HCT116 (cell line): ENCODE results near the gene DTNB. TPM values are rescaled to one million over a fixed set of nuclear protein-coding genes. Genes with fewer than 3 reads are reported as not detected.
"Not testable (repeated sequence)": the region's sequence is repeated elsewhere in the genome, so short reads cannot be mapped to it uniquely, and the experiment has no call there.

ENCODE experiments used
- ATAC-seq: fragments of 200-7000 bp; cut with Tn5 transposase; 2 replicates; pipeline ENCODE4 v1.9.1; 2020; ENCODE audit warnings: mild to moderate bottlenecking, moderate library complexity
- BruUV-seq: library from RNA; stranded (reverse); fragments of 400-500 nt; replicated peaks from 2 replicates; lab custom pipeline; 2021; lab: Mats Ljungman, UMichigan
- CTCF ChIA-PET: fragments of 300-600 bp; sonication (Branson Sonifier 250); formaldehyde crosslinking; loops from one replicate; lab custom pipeline; 2021; ENCODE audit warnings: antibody characterized with exemption; lab: Charles Lee
- POLR2A ChIA-PET: fragments of 300-600, 350-600 bp; sonication (Branson Sonifier 250); formaldehyde crosslinking; loops from one replicate; lab custom pipeline; 2021; ENCODE audit warnings: antibody characterized with exemption; lab: Charles Lee
- RAD21 ChIA-PET, 2 experiments: fragments of 300-600 bp; sonication (Branson Sonifier 250); formaldehyde crosslinking; loops; one replicate each; lab custom pipeline; 2023; ENCODE audit warnings: low total read pairs in 2 of 2; ENCODE audit not compliant: uncharacterized antibody in 2 of 2, unreplicated experiment in 2 of 2, low non-redundant PET in 1 of 2; lab: Charles Lee
- DNase-seq: peaks from one replicate; pipeline ENCODE4 v3.0.0-alpha.2; 2010; ENCODE audit warnings: low read depth, low spot score
- H2AFZ ChIP-seq: fragments of 200-600 bp; shearing (Covaris generic), sonication (generic); 2 replicates; pipeline ENCODE4 v1.6.1; 2017; ENCODE audit warnings: low read depth, mixed run types, mixed read lengths, antibody characterized with exemption, low read length; ENCODE audit not compliant: poor library complexity, severe bottlenecking
- H3K27ac ChIP-seq: 2 replicates; pipeline ENCODE4 v1.5.1; 2012; ENCODE audit warnings: low read depth, low read length
- H3K27me3 ChIP-seq: fragments of 200-600 bp; sonication (generic); 2 replicates; pipeline ENCODE4 v1.6.1; 2016; ENCODE audit warnings: mixed run types, low read length, mixed read lengths; ENCODE audit not compliant: insufficient read depth
- H3K36me3 ChIP-seq, 2 experiments: fragments of 200-500 bp in 1 of 2; fragments of 200-600 bp in 1 of 2; sonication (Bioruptor generic) in 1 of 2; sonication (generic) in 1 of 2; 2 replicates each; pipeline versions ENCODE4 v1.5.1 to v1.6.1; 2014 to 2016; ENCODE audit warnings: low read length in 2 of 2, inconsistent platforms in 1 of 2, mixed read lengths in 1 of 2, mixed run types in 1 of 2; ENCODE audit not compliant: insufficient read depth in 2 of 2, control insufficient read depth in 1 of 2
- H3K4me1 ChIP-seq, 2 experiments: fragments of 200-600 bp in 1 of 2; sonication (generic) in 1 of 2; 2 replicates each; pipeline versions ENCODE4 v1.5.1 to v1.6.1; 2012 to 2017; ENCODE audit warnings: low read length in 2 of 2, inconsistent platforms in 1 of 2, mild to moderate bottlenecking in 1 of 2, mixed read lengths in 1 of 2, mixed run types in 1 of 2, moderate library complexity in 1 of 2; ENCODE audit not compliant: insufficient read depth in 2 of 2, control insufficient read depth in 1 of 2
- H3K4me2 ChIP-seq: fragments of 200-600 bp; sonication (generic); 2 replicates; pipeline ENCODE4 v1.6.1; 2017; ENCODE audit warnings: mixed run types, low read length, mixed read lengths
- H3K4me3 ChIP-seq, 2 experiments: fragments of 200-600 bp in 1 of 2; sonication (generic) in 1 of 2; replicated peaks in 1 of 2; 2 replicates each; pipeline ENCODE4 v1.5.1; 2011 to 2016; ENCODE audit warnings: low read length in 2 of 2, control low read depth in 1 of 2, low read depth in 1 of 2, mild to moderate bottlenecking in 1 of 2, mixed read lengths in 1 of 2, mixed run types in 1 of 2
- H3K79me2 ChIP-seq: fragments of 200-600 bp; sonication (generic); 2 replicates; pipeline ENCODE4 v1.6.1; 2017; ENCODE audit warnings: mild to moderate bottlenecking, mixed run types, low read length, moderate library complexity, mixed read lengths; ENCODE audit not compliant: insufficient read depth
- H3K9ac ChIP-seq: fragments of 200-600 bp; sonication (generic); 2 replicates; pipeline ENCODE4 v1.6.1; 2016; ENCODE audit warnings: low read length, mixed read lengths
- H3K9me2 ChIP-seq: fragments of 200-600 bp; sonication (generic), shearing (Covaris generic); 2 replicates; pipeline ENCODE4 v1.6.1; 2017; ENCODE audit warnings: mixed run types, mild to moderate bottlenecking, moderate library complexity; ENCODE audit not compliant: insufficient read depth
- H3K9me3 ChIP-seq, 2 experiments: fragments of 200-500 bp in 1 of 2; fragments of 200-600 bp in 1 of 2; sonication (Bioruptor generic) in 1 of 2; sonication (generic) in 1 of 2; 2 replicates each; pipeline ENCODE4 v1.6.1; 2014 to 2017; ENCODE audit warnings: low read length in 2 of 2, mixed read lengths in 2 of 2, inconsistent platforms in 1 of 2, low read depth in 1 of 2, mild to moderate bottlenecking in 1 of 2, mixed run types in 1 of 2, moderate library complexity in 1 of 2; ENCODE audit not compliant: control insufficient read depth in 1 of 2, insufficient read depth in 1 of 2
- H4K20me1 ChIP-seq: fragments of 200-600 bp; sonication (generic), shearing (Covaris generic); 2 replicates; pipeline ENCODE4 v1.6.1; 2017; ENCODE audit warnings: mixed run types, mild to moderate bottlenecking, moderate library complexity; ENCODE audit not compliant: insufficient read depth
- ATF3 ChIP-seq: IDR thresholded peaks from 2 replicates; pipeline ENCODE4 v1.6.1; 2012
- CBX3 ChIP-seq: IDR thresholded peaks from 2 replicates; pipeline ENCODE4 v1.6.1; 2012; ENCODE audit warnings: low read depth
- EZH2 ChIP-seq: fragments of 200-600 bp; sonication (generic); IDR thresholded peaks from 2 replicates; pipeline ENCODE4 v1.6.1; 2017; ENCODE audit warnings: antibody characterized with exemption, mixed run types
- REST ChIP-seq: IDR thresholded peaks from 2 replicates; pipeline ENCODE4 v1.6.1; 2012; ENCODE audit warnings: low read depth
- TCF7L2 ChIP-seq: IDR thresholded peaks from 2 replicates; pipeline ENCODE4 v1.7.0; 2011; ENCODE audit warnings: borderline replicate concordance, inconsistent platforms; ENCODE audit not compliant: insufficient read depth, insufficient read length; ENCODE audit errors: extremely low read depth
- intact Hi-C: fragments of 100-400 bp; cut with micrococcal nuclease; formaldehyde crosslinking; loops from 2 replicates; pipeline ENCODE4 v1.10.0; 2022
- total RNA-seq: library from RNA; stranded (reverse); gene quantifications from one replicate; pipeline ENCODE4 v1.2.1, GENCODE V29; 2021; ENCODE audit not compliant: unreplicated experiment

DTNB gene
- total RNA-seq, 1 experiment from 2014 or later: 30.2 TPM

GRCh38 chr2:25666218-25666617, 7.2 kb downstream of the DTNB start:
- Histone ChIP-seq H3K4me3 (no peak overlapping the region), H3K4me2 (no peak overlapping the region), H3K9me3 (no peaks in the 10 kb centered on the region), H3K9ac (no peak overlapping the region), H3K9me2 (no peaks in the 10 kb centered on the region), H3K36me3 (no peaks in the 10 kb centered on the region), H3K79me2 (peaks cover 54% of the 10 kb centered on the region), H3K27me3 (no peaks in the 10 kb centered on the region), H3K4me1 (peaks cover 10 to 16% of the 10 kb centered on the region in 2 experiments), H4K20me1 (no peaks in the 10 kb centered on the region), H3K27ac (no peak overlapping the region), H2AFZ (no peak overlapping the region)
- POLR2A ChIA-PET: no interaction called here
- CTCF ChIA-PET: interaction anchor here (0.9 to 3.4 kb wide), 4 partner anchors 8 to 437 kb away, joined by 3 to 87 read pairs (median 10); partner anchors contain the start of gene DTNB
- intact Hi-C loops: loop anchor here (10.0 kb wide), 1 partner anchor 361 kb away; no protein-coding TSS in a partner anchor
- no peak for TF ChIP-seq EZH2
- no peak for TF ChIP-seq CBX3
- TF ChIP-seq TCF7L2: no peak
- TF ChIP-seq REST: no peak
- no peak for TF ChIP-seq ATF3
- BruUV-seq: no TSS peak
- no peak for DNase-seq
- RAD21 ChIA-PET: no interaction called here
- ATAC-seq: no peak

- H3K9me2 ChIP-seq, H4K20me1 ChIP-seq, BruUV-seq, H3K9me3 ChIP-seq, H3K36me3 ChIP-seq, H2AFZ ChIP-seq, H3K27ac ChIP-seq, ATAC-seq, H3K9ac ChIP-seq, H3K4me3 ChIP-seq, DNase-seq, H3K27me3 ChIP-seq, H3K4me2 ChIP-seq: not testable (repeated sequence)
- Histone ChIP-seq H3K4me1 (peaks cover 10 to 16% of the 10 kb centered on the region in 2 experiments), H3K79me2 (peaks cover 46% of the 10 kb centered on the region)
- POLR2A ChIA-PET: interaction anchor here (1.2 kb wide), 1 partner anchor 58 kb away, joined by 3 read pairs; no protein-coding TSS in a partner anchor
- RAD21 ChIA-PET: interaction anchor here (0.7 to 1.7 kb wide), 4 partner anchors 37 to 61 kb away, joined by 3 to 14 read pairs (median 8); no protein-coding TSS in a partner anchor
- intact Hi-C loops: loop anchor here (10.0 kb wide), 1 partner anchor 361 kb away; no protein-coding TSS in a partner anchor
- CTCF ChIA-PET: interaction anchor here (0.8 to 3.4 kb wide), 16 partner anchors 9 to 437 kb away, joined by 3 to 87 read pairs (median 4); partner anchors contain the start of gene DTNB
Observed at GRCh38 chr2:25665429-25665828, 7.9 kb downstream of the DTNB start.
